ENCODE measurements around the gene SORT1.
A peak's percentile ranks its signal among the peaks of the same experiment; 100 is the strongest.

GRCh38 chr1:109282952-109283747, 114.6 kb downstream of the SORT1 start, which contains the start of gene PSRC1:
- peak in 1 of 4 donors; percentile 24 for TF ChIP-seq POLR2A (IDR thresholded peaks at IDR 0.05)
- no peak for TF ChIP-seq EP300 (IDR thresholded peaks at IDR 0.05)
- TF ChIP-seq CTCF (IDR thresholded peaks at IDR 0.05): peak in 5 of 7 experiments; percentile 23 to 60 (median 37)
